OCI-LY3 (cell line): Measurements from ENCODE around the gene SERPINE1.
A peak's percentile ranks its signal among the peaks of the same experiment; 100 is the strongest.

ENCODE experiments used
- H2AFZ ChIP-seq: fragments of 200-600, 300-600 bp; shearing (Covaris generic); 2 replicates; pipeline ENCODE4 v1.6.0; 2014; ENCODE audit warnings: antibody characterized with exemption, low read depth, low read length
- H3K27ac ChIP-seq: fragments of 200-600, 300-600 bp; sonication (generic); 2 replicates; pipeline ENCODE4 v1.5.1; 2014; ENCODE audit warnings: mild to moderate bottlenecking, low read length, moderate library complexity, mixed read lengths
- H3K27me3 ChIP-seq: fragments of 200-600, 300-600 bp; sonication (generic); 2 replicates; pipeline ENCODE4 v1.6.1; 2014; ENCODE audit warnings: low read depth, low read length, mixed read lengths
- H3K36me3 ChIP-seq: fragments of 200-600, 300-600 bp; sonication (generic); replicated peaks from 2 replicates; pipeline ENCODE3; 2014; ENCODE audit warnings: low read depth, low read length, mixed read lengths
- H3K4me1 ChIP-seq: fragments of 300-600, 200-600 bp; sonication (generic); 2 replicates; pipeline ENCODE4 v1.6.1; 2014; ENCODE audit warnings: low read length, mixed read lengths
- H3K4me2 ChIP-seq: fragments of 200-600, 300-600 bp; sonication (generic); 2 replicates; pipeline ENCODE4 v1.6.1; 2014; ENCODE audit warnings: low read length, mixed read lengths
- H3K4me3 ChIP-seq: fragments of 300-600, 200-600 bp; sonication (generic); 2 replicates; pipeline ENCODE4 v1.5.1; 2014; ENCODE audit warnings: antibody characterized with exemption, mild to moderate bottlenecking, low read length, moderate library complexity
- H3K79me2 ChIP-seq: fragments of 300-600, 200-600 bp; shearing (Covaris generic); 2 replicates; pipeline ENCODE4 v1.6.1; 2014; ENCODE audit warnings: mild to moderate bottlenecking, low read length, mixed read lengths
- H3K9ac ChIP-seq: fragments of 300-600, 200-600 bp; shearing (Covaris generic); 2 replicates; pipeline ENCODE4 v1.6.0; 2014; ENCODE audit warnings: mild to moderate bottlenecking, low read length, moderate library complexity
- H3K9me3 ChIP-seq: fragments of 200-600, 300-600 bp; shearing (Covaris generic); 2 replicates; pipeline ENCODE4 v1.6.1; 2014; ENCODE audit warnings: low read length, mixed read lengths; ENCODE audit not compliant: insufficient read depth
- H4K20me1 ChIP-seq: fragments of 200-600, 300-600 bp; sonication (generic); 2 replicates; pipeline ENCODE4 v1.6.1; 2016; ENCODE audit warnings: low read length, mixed read lengths; ENCODE audit not compliant: insufficient read depth
- CTCF ChIP-seq: fragments of 200-600, 300-600 bp; sonication (generic); IDR thresholded peaks from 2 replicates; pipeline ENCODE4 v1.5.1; 2014; ENCODE audit warnings: antibody characterized with exemption, low read length, low read depth
- EZH2phosphoT487 ChIP-seq: fragments of 200-600 bp; shearing (Covaris generic); IDR thresholded peaks from 2 replicates; pipeline ENCODE4 v1.6.1; 2018; ENCODE audit warnings: antibody characterized with exemption, mixed run types, low read depth

Gene SERPINE1

GRCh38 chr7:101180130-101180755, 53.3 kb downstream of the SERPINE1 start, which contains the start of gene NAT16:
Gene NAT16, minus strand, starts transcription at chr7:101180293. Its CDS starts 5,486 bp downstream, at chr7:101174807.
- Histone ChIP-seq H3K4me1 (peaks cover 7% of the 10 kb centered on the region), H3K27ac (no peak within 1 kb of the TSS), H3K4me3 (no peak within 1 kb of the TSS), H3K27me3 (peaks cover 3% of the 10 kb centered on the region; the same call in 1 of the 2 replicates), H4K20me1 (no peaks in the 10 kb centered on the region), H2AFZ (no peak within 1 kb of the TSS), H3K4me2 (no peak within 1 kb of the TSS), H3K9me3 (no peaks in the 10 kb centered on the region), H3K79me2 (no peaks in the 10 kb centered on the region), H3K9ac (no peak within 1 kb of the TSS), H3K36me3 (no peaks in the 10 kb centered on the region)
- TF ChIP-seq EZH2phosphoT487: no peak
- TF ChIP-seq CTCF: no peak

- Histone ChIP-seq H3K4me2 (no peak overlapping the region), H3K79me2 (no peaks in the 10 kb centered on the region), H3K36me3 (no peaks in the 10 kb centered on the region)
Measured at GRCh38 chr7:101185258-101185839, 58.4 kb downstream of the SERPINE1 start.

GRCh38 chr7:101186194-101186593, 59.3 kb downstream of the SERPINE1 start:
- H3K27me3 ChIP-seq: no peaks in the 10 kb centered on the region
- no peak for TF ChIP-seq CTCF
- no peak for TF ChIP-seq EZH2phosphoT487
- no peak overlapping the region for H3K4me2 ChIP-seq

More at GRCh38 chr7:101185258-101185839, 58.4 kb downstream of the SERPINE1 start:
- TF ChIP-seq CTCF (no peak), EZH2phosphoT487 (no peak)
- H3K27me3 ChIP-seq: no peaks in the 10 kb centered on the region
- H3K4me3 ChIP-seq: no peak overlapping the region
- no peak overlapping the region for H3K27ac ChIP-seq
- no peak overlapping the region for H2AFZ ChIP-seq
- H3K4me1 ChIP-seq: peaks cover 12% of the 10 kb centered on the region
- no peaks in the 10 kb centered on the region for H4K20me1 ChIP-seq
- no peak overlapping the region for H3K9ac ChIP-seq
- H3K9me3 ChIP-seq: no peaks in the 10 kb centered on the region

GRCh38 chr7:101186844-101187428, 60.0 kb downstream of the SERPINE1 start:
- no peak overlapping the region for H3K9ac ChIP-seq
- H4K20me1 ChIP-seq: no peaks in the 10 kb centered on the region
- H3K27ac ChIP-seq: no peak overlapping the region
- H3K4me3 ChIP-seq: no peak overlapping the region
- no peaks in the 10 kb centered on the region for H3K27me3 ChIP-seq
- no peaks in the 10 kb centered on the region for H3K9me3 ChIP-seq
- H3K79me2 ChIP-seq: no peaks in the 10 kb centered on the region
- peak overlapping the region; percentile 74; the same call in 1 of the 2 replicates for H2AFZ ChIP-seq
- peak overlapping the region; percentile 44 for H3K4me2 ChIP-seq
- TF ChIP-seq EZH2phosphoT487: no peak
- TF ChIP-seq CTCF: no peak
- no peaks in the 10 kb centered on the region for H3K36me3 ChIP-seq
- H3K4me1 ChIP-seq: peaks cover 12% of the 10 kb centered on the region

More at GRCh38 chr7:101186194-101186593, 59.3 kb downstream of the SERPINE1 start:
- H2AFZ ChIP-seq: no peak overlapping the region
- no peaks in the 10 kb centered on the region for H3K79me2 ChIP-seq
- no peak overlapping the region for H3K9ac ChIP-seq
- H3K36me3 ChIP-seq: no peaks in the 10 kb centered on the region
- H3K9me3 ChIP-seq: no peaks in the 10 kb centered on the region
- no peak overlapping the region for H3K4me3 ChIP-seq
- peaks cover 12% of the 10 kb centered on the region for H3K4me1 ChIP-seq
- H4K20me1 ChIP-seq: no peaks in the 10 kb centered on the region
- no peak overlapping the region for H3K27ac ChIP-seq
